Ectodermal cell (in vitro differentiated cells): ENCODE results near the gene SLX1A. TPM values are rescaled to one million over a fixed set of nuclear protein-coding genes. Genes with fewer than 3 reads are reported as not detected.
"Not testable (repeated sequence)": the region's sequence is repeated elsewhere in the genome, so short reads cannot be mapped to it uniquely, and the experiment has no call there.

Source experiments
- H3K27ac ChIP-seq: 2 replicates; pipeline ENCODE4 v1.7.0; 2013; ENCODE audit warnings: mild to moderate bottlenecking, low read depth, low read length; ENCODE audit not compliant: insufficient read depth, poor library complexity, severe bottlenecking
- H3K27me3 ChIP-seq: 2 replicates; pipeline ENCODE4 v1.7.0; 2013; ENCODE audit warnings: mild to moderate bottlenecking, low read length; ENCODE audit not compliant: insufficient read depth, control insufficient read depth, poor library complexity, severe bottlenecking
- H3K36me3 ChIP-seq: one replicate; pipeline ENCODE4 v1.7.0; 2013; ENCODE audit warnings: low read length; ENCODE audit not compliant: control insufficient read depth, insufficient read depth
- H3K4me1 ChIP-seq: one replicate; pipeline ENCODE4 v1.7.0; 2013; ENCODE audit warnings: low read length; ENCODE audit not compliant: control insufficient read depth, insufficient read depth
- H3K4me3 ChIP-seq: 2 replicates; pipeline ENCODE4 v1.7.0; 2013; ENCODE audit warnings: low read depth, low read length, control low read depth; ENCODE audit not compliant: insufficient read depth
- H3K9me3 ChIP-seq: 2 replicates; pipeline ENCODE4 v1.7.0; 2013; ENCODE audit warnings: mild to moderate bottlenecking, low read length, moderate library complexity; ENCODE audit not compliant: control insufficient read depth
- WGBS, 2 experiments: methylation state at CpG; one replicate each; pipeline ENCODE4 v1.1.7; 2013; ENCODE audit warnings: missing lambda C conversion rate in 2 of 2; 5-methylcytosine and 5-hydroxymethylcytosine counted together
- polyA plus RNA-seq, 4 experiments: library from polyadenylated mRNA; stranded (reverse); fragments of 50-300 nt; gene quantifications; one replicate each; pipeline ENCODE4 v1.2.3, GENCODE V29; 2013

The SLX1A gene
- polyA plus RNA-seq (2013, experiment 1 of 4) = 7.8 TPM
- 12.1 TPM for polyA plus RNA-seq (2013, experiment 2 of 4)
- polyA plus RNA-seq (2013, experiment 3 of 4) = 11.3 TPM
- 4.8 TPM for polyA plus RNA-seq (2013, experiment 4 of 4)

- WGBS, 2 experiments = no CpG with 5 or more reads among the region's 34 CpGs
- peak within 1 kb of the TSS; percentile 31 for H3K4me3 ChIP-seq
Observed at GRCh38 chr16:30193615-30194014, at the start of gene SLX1A, which contains the start of gene BOLA2B. SLX1A (plus strand) TSS chr16:30193875; CDS start chr16:30194085, 210 bp downstream. BOLA2B (minus strand) TSS chr16:30193666; CDS start chr16:30193595, 71 bp downstream.

GRCh38 chr16:30144017-30144416 lies 49.7 kb upstream of the SLX1A start:
- Histone ChIP-seq H3K36me3 (no peaks in the 10 kb centered on the region), H3K27me3 (no peaks in the 10 kb centered on the region), H3K27ac (no peak overlapping the region), H3K4me3 (no peak overlapping the region), H3K9me3 (no peaks in the 10 kb centered on the region), H3K4me1 (no peaks in the 10 kb centered on the region)

More at GRCh38 chr16:30193615-30194014, at the start of gene SLX1A, which contains the start of gene BOLA2B:
- not testable (repeated sequence) for H3K4me1 ChIP-seq, H3K27me3 ChIP-seq, H3K27ac ChIP-seq, H3K36me3 ChIP-seq, H3K9me3 ChIP-seq

GRCh38 chr16:30144917-30145316 lies 48.8 kb upstream of the SLX1A start:
- no peaks in the 10 kb centered on the region for H3K27me3 ChIP-seq
- no CpG with 5 or more reads among the region's 1 CpG for whole genome bisulfite sequencing, 2 experiments
- no peaks in the 10 kb centered on the region for H3K36me3 ChIP-seq
- H3K4me3 ChIP-seq = no peak overlapping the region
- no peak overlapping the region for H3K27ac ChIP-seq
- H3K4me1 ChIP-seq = no peaks in the 10 kb centered on the region
- H3K9me3 ChIP-seq = no peaks in the 10 kb centered on the region

- Histone ChIP-seq H3K9me3 (no peaks in the 10 kb centered on the region), H3K27ac (no peak overlapping the region), H3K4me1 (no peaks in the 10 kb centered on the region), H3K36me3 (no peaks in the 10 kb centered on the region), H3K4me3 (no peak overlapping the region), H3K27me3 (no peaks in the 10 kb centered on the region)
- 88 to 96% methylated on average over 1 of the region's 1 CpG for WGBS, 2 experiments
Observed at GRCh38 chr16:30145657-30146056, 48.0 kb upstream of the SLX1A start.

- WGBS, 2 experiments = 86 to 89% methylated on average over 3 of the region's 3 CpGs
- H3K27ac ChIP-seq = no peak overlapping the region
- no peak overlapping the region for H3K4me3 ChIP-seq
- H3K4me1 ChIP-seq = no peaks in the 10 kb centered on the region
- H3K27me3 ChIP-seq = no peaks in the 10 kb centered on the region
- H3K9me3 ChIP-seq = no peaks in the 10 kb centered on the region
- H3K36me3 ChIP-seq = no peaks in the 10 kb centered on the region
Observed at GRCh38 chr16:30147843-30148510, 45.7 kb upstream of the SLX1A start.

- Histone ChIP-seq H3K4me1 (no peaks in the 10 kb centered on the region), H3K36me3 (no peaks in the 10 kb centered on the region), H3K27ac (no peak overlapping the region), H3K9me3 (no peaks in the 10 kb centered on the region), H3K27me3 (no peaks in the 10 kb centered on the region), H3K4me3 (no peak overlapping the region)
- 92 to 95% methylated on average over 5 of the region's 5 CpGs for WGBS, 2 experiments
Observed at GRCh38 chr16:30149250-30149930, 44.3 kb upstream of the SLX1A start.

- H3K4me3 ChIP-seq = no peak overlapping the region
- no peaks in the 10 kb centered on the region for H3K9me3 ChIP-seq
- H3K27me3 ChIP-seq = no peaks in the 10 kb centered on the region
- 86 to 93% methylated on average over 7 of the region's 7 CpGs for WGBS, 2 experiments
- H3K27ac ChIP-seq = no peak overlapping the region
- no peaks in the 10 kb centered on the region for H3K4me1 ChIP-seq
- H3K36me3 ChIP-seq = no peaks in the 10 kb centered on the region
Observed at GRCh38 chr16:30151091-30151490, 42.6 kb upstream of the SLX1A start.

GRCh38 chr16:30152517-30152916 lies 41.2 kb upstream of the SLX1A start:
- Histone ChIP-seq H3K4me1 (no peaks in the 10 kb centered on the region), H3K27ac (no peak overlapping the region), H3K27me3 (no peaks in the 10 kb centered on the region), H3K4me3 (no peak overlapping the region), H3K9me3 (no peaks in the 10 kb centered on the region), H3K36me3 (no peaks in the 10 kb centered on the region)
- WGBS, 2 experiments = 91 to 97% methylated on average over 8 to 9 of the region's 9 CpGs

- no peaks in the 10 kb centered on the region for H3K4me1 ChIP-seq
- WGBS, 2 experiments = 94 to 95% methylated on average over 5 of the region's 5 CpGs
Observed at GRCh38 chr16:30155188-30155587, 38.5 kb upstream of the SLX1A start.

GRCh38 chr16:30157214-30157613 lies 36.5 kb upstream of the SLX1A start:
- H3K4me1 ChIP-seq = no peaks in the 10 kb centered on the region
- H3K36me3 ChIP-seq = no peaks in the 10 kb centered on the region
- H3K9me3 ChIP-seq = no peaks in the 10 kb centered on the region
- WGBS, 2 experiments = 69 to 86% methylated on average over 1 of the region's 1 CpG
- no peaks in the 10 kb centered on the region for H3K27me3 ChIP-seq
- H3K4me3 ChIP-seq = no peak overlapping the region
- no peak overlapping the region for H3K27ac ChIP-seq

More at GRCh38 chr16:30155188-30155587, 38.5 kb upstream of the SLX1A start:
- Histone ChIP-seq H3K9me3 (no peaks in the 10 kb centered on the region), H3K36me3 (no peaks in the 10 kb centered on the region), H3K27me3 (no peaks in the 10 kb centered on the region), H3K27ac (no peak overlapping the region), H3K4me3 (no peak overlapping the region)
